Stomach (tissue), 9 donors: ENCODE data around the gene SIRPB2. TPM values are rescaled to one million over a fixed set of nuclear protein-coding genes. Genes with fewer than 3 reads are reported as not detected.

ENCODE experiments used
- DNase-seq, 2 donors: peaks; one replicate each; pipeline versions ENCODE4 v3.0.0 to v3.0.0-alpha.2; 2013 to 2019
- H3K27ac ChIP-seq, 5 donors: fragments of 200-600 bp in 4 of 5; sonication (generic) in 4 of 5; one replicate each; pipeline ENCODE4 v1.5.1; 2013 to 2019; ENCODE audit warnings: mild to moderate bottlenecking in 1 of 5, moderate library complexity in 1 of 5
- H3K27me3 ChIP-seq, 3 donors: fragments of 200-600 bp; sonication (generic); one replicate each; pipeline ENCODE4 v1.5.1; 2017 to 2019; ENCODE audit warnings: mixed run types in 1 of 3
- H3K36me3 ChIP-seq, 4 donors: fragments of 200-600 bp; sonication (generic); 1 replicate in 3 of 4; 2 replicates in 1 of 4; pipeline ENCODE4 v1.5.1; 2016 to 2019
- H3K4me1 ChIP-seq, 4 donors: fragments of 200-600 bp; sonication (generic); one replicate each; pipeline ENCODE4 v1.5.1; 2016 to 2019
- H3K4me3 ChIP-seq, 4 donors: fragments of 200-600 bp; sonication (generic) in 3 of 4; one replicate each; pipeline ENCODE4 v1.5.1; 2016 to 2019; ENCODE audit warnings: mild to moderate bottlenecking in 1 of 4
- H3K9me3 ChIP-seq, 4 donors: fragments of 200-600 bp; sonication (generic); one replicate each; pipeline ENCODE4 v1.5.1; 2016 to 2019
- EP300 ChIP-seq: sonication (generic); formaldehyde crosslinking; IDR thresholded peaks from one replicate; pipeline ENCODE4 v1.6.1; 2017; ENCODE audit warnings: antibody characterized with exemption
- POLR2A ChIP-seq, 4 donors: fragments of 450-650 bp; IDR thresholded peaks; one replicate each; pipeline ENCODE4 v1.6.1; 2016; ENCODE audit warnings: antibody characterized with exemption in 4 of 4, control low read depth in 2 of 4, mild to moderate bottlenecking in 1 of 4, moderate library complexity in 1 of 4
- POLR2AphosphoS5 ChIP-seq, 3 donors: sonication (generic); formaldehyde crosslinking; IDR thresholded peaks; one replicate each; pipeline ENCODE4 v1.6.1; 2016; ENCODE audit warnings: antibody characterized with exemption in 3 of 3
- WGBS, 5 donors: extraction: QIAGEN DNeasy Blood & Tissue Kit in 3 of 5; methylation state at CpG; one replicate each; pipeline versions ENCODE4 v1.1.5 to v1.1.7; 2013 to 2018; 5-methylcytosine and 5-hydroxymethylcytosine counted together
- intact Hi-C: fragments of 100-400 bp; cut with DNase I; formaldehyde crosslinking; loops from one replicate; pipeline ENCODE4 v1.15.1; 2023; ENCODE audit warnings: low total_unique reads
- polyA plus RNA-seq, 3 donors: library from polyadenylated mRNA; stranded (reverse); fragments of 200-250 nt; gene quantifications; one replicate each; pipeline ENCODE4 v1.2.3, GENCODE V29; 2013
- total RNA-seq, 5 donors: library from RNA; depleted of rRNA; stranded (reverse); fragments of >200 nt; gene quantifications; one replicate each; pipeline versions ENCODE4 v1.1.0 to v1.2.3, GENCODE V29; 2014 to 2016
- TF ChIP-seq, protein P1 (sequence below), 7 experiments: fragments of 450-650 bp in 4 of 7; fragments of 200-600 bp in 3 of 7; sonication (generic) in 3 of 7; IDR thresholded peaks; one replicate each; pipeline ENCODE4 v1.5.1; 2016 to 2019; ENCODE audit warnings: antibody characterized with exemption in 7 of 7, control low read depth in 2 of 7, mild to moderate bottlenecking in 1 of 7
- donor health status: healthy with polysubstance abuse.
- donor health status: Bipolar disorder and iron deficiency.
- donor health status: healthy.

SIRPB2 gene
- total and polyA plus RNA-seq, 8 donors: 0.43 to 7.6 (median 2.4) TPM

DNA sequence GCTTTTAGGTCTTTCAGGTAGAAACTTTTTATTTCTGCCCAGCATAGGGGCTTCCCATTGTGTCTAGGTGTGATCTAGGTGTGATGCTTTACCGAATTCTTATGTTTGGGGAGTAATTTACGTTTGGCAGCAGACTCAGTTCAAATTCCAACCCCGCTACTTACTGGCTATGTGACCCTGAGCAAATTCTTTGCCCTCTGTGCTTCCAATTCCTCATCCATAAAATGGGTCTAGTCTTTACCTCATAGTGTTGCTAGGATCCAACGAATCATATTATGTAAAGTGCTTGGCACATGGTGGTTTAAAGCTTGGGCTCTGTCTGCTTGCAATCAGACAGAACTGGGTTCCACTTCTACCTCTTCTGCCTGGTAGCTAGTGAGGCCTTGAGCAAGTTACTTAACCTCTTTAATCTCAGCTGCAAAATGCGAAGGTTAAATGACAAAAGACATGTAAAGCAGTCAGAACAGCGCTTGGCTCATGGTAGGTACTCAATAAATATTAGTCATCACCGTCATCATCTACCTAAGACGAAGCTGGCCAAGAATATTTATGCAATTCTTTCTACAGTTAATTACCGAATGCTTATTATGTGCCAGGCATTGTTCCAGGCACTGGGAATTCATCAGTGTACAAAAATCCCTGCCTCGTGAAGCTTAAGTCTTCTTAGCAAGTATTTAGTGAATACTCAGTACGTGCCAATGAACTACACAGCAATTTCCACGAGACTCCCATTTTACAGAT is 25.6 kb downstream of the SIRPB2 start:
- peaks cover 17 to 42% (median 38%) of the 10 kb centered on the region in 4 donors for H3K36me3 ChIP-seq
- peak in 1 of 2 donors; percentile 9 for DNase-seq
- peaks cover 45 to 87% (median 72%) of the 10 kb centered on the region in 4 donors for H3K4me1 ChIP-seq
- H3K4me3 ChIP-seq: peak overlapping the region; percentile 91 to 100 (median 100)
- H3K9me3 ChIP-seq: no peaks in the 10 kb centered on the region
- 28 to 38% (median 33%) methylated on average over 12 of the region's 12 CpGs for WGBS, 5 donors
- H3K27me3 ChIP-seq: no peaks in the 10 kb centered on the region
- TF ChIP-seq POLR2A (IDR thresholded peaks at IDR 0.05): no peak
- TF ChIP-seq EP300: no peak
- no peak for TF ChIP-seq POLR2AphosphoS5 (IDR thresholded peaks at IDR 0.05)
- TF ChIP-seq, protein P1, sequence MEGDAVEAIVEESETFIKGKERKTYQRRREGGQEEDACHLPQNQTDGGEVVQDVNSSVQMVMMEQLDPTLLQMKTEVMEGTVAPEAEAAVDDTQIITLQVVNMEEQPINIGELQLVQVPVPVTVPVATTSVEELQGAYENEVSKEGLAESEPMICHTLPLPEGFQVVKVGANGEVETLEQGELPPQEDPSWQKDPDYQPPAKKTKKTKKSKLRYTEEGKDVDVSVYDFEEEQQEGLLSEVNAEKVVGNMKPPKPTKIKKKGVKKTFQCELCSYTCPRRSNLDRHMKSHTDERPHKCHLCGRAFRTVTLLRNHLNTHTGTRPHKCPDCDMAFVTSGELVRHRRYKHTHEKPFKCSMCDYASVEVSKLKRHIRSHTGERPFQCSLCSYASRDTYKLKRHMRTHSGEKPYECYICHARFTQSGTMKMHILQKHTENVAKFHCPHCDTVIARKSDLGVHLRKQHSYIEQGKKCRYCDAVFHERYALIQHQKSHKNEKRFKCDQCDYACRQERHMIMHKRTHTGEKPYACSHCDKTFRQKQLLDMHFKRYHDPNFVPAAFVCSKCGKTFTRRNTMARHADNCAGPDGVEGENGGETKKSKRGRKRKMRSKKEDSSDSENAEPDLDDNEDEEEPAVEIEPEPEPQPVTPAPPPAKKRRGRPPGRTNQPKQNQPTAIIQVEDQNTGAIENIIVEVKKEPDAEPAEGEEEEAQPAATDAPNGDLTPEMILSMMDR (IDR thresholded peaks at IDR 0.05): no peak
- peak overlapping the region in 4 of 5 donors; percentile 86 to 95 (median 92) for H3K27ac ChIP-seq
- intact Hi-C loops: loop anchor here (10.0 kb wide), 1 partner anchor 71 kb away; the partner anchor contains the start of gene FKBP1A

- WGBS, 5 donors: 92 to 96% (median 94%) methylated on average over 9 of the region's 9 CpGs
- no peaks in the 10 kb centered on the region for H3K27me3 ChIP-seq
- no peaks in the 10 kb centered on the region for H3K9me3 ChIP-seq
- intact Hi-C loops: loop anchor here (10.0 kb wide), 1 partner anchor 69 kb away; the partner anchor contains the start of gene FKBP1A
- TF ChIP-seq POLR2AphosphoS5 (IDR thresholded peaks at IDR 0.05): no peak
- no peak overlapping the region for H3K27ac ChIP-seq
- peak overlapping the region in 1 of 4 donors; percentile 8 for H3K4me3 ChIP-seq
- H3K4me1 ChIP-seq: peaks cover 34 to 71% (median 57%) of the 10 kb centered on the region in 4 donors
- H3K36me3 ChIP-seq: peaks cover 32 to 58% (median 53%) of the 10 kb centered on the region in 4 donors
- DNase-seq: no peak
Measured at GRCh38 chr20:1463971-1464570, 27.1 kb downstream of the SIRPB2 start.

DNA sequence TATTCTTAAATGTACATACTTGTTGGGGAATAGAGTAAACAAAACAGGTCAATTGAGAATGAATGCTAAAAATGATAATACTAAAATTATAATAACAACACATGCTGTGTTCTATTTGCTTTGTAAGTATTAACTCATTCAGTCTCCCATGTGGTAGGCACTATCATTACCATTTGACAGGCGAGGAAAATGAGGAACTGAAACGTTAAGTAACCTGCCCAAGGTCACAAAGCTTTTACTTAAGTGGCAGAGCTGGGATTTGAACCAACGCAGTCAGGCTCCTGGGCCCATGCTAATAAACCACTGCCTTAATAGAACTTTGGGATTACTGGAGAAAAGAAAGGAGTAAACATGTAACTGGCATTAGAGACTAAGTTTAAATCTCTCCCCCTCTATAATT is 28.4 kb downstream of the SIRPB2 start:
- Histone ChIP-seq H3K36me3 (peaks cover 39 to 70% (median 66%) of the 10 kb centered on the region in 4 donors), H3K27ac (no peak overlapping the region), H3K27me3 (no peaks in the 10 kb centered on the region), H3K4me3 (no peak overlapping the region), H3K4me1 (peaks cover 27 to 59% (median 45%) of the 10 kb centered on the region in 4 donors), H3K9me3 (no peaks in the 10 kb centered on the region)
- 73 to 91% (median 77%) methylated on average over 3 of the region's 3 CpGs for WGBS, 5 donors
- intact Hi-C loops: loop anchor here (10.0 kb wide), 1 partner anchor 68 kb away; the partner anchor contains the start of gene FKBP1A
- DNase-seq: no peak
- TF ChIP-seq POLR2A (IDR thresholded peaks at IDR 0.05) (no peak), POLR2AphosphoS5 (IDR thresholded peaks at IDR 0.05) (no peak), EP300 (no peak)
- TF ChIP-seq, protein P1 (IDR thresholded peaks at IDR 0.05): no peak

GRCh38 chr20:1462001-1462400 is 29.2 kb downstream of the SIRPB2 start:
- Histone ChIP-seq H3K36me3 (peaks cover 44 to 78% (median 74%) of the 10 kb centered on the region in 4 donors), H3K27ac (no peak overlapping the region), H3K27me3 (no peaks in the 10 kb centered on the region), H3K9me3 (no peaks in the 10 kb centered on the region), H3K4me1 (peaks cover 25 to 51% (median 37%) of the 10 kb centered on the region in 4 donors), H3K4me3 (no peak overlapping the region)
- WGBS, 5 donors: 93 to 97% (median 94%) methylated on average over 3 of the region's 3 CpGs
- TF ChIP-seq, protein P1 (IDR thresholded peaks at IDR 0.05): no peak
- TF ChIP-seq POLR2A (IDR thresholded peaks at IDR 0.05) (no peak), EP300 (no peak), POLR2AphosphoS5 (IDR thresholded peaks at IDR 0.05) (no peak)
- intact Hi-C loops: loop anchor here (10.0 kb wide), 1 partner anchor 67 kb away; the partner anchor contains the start of gene FKBP1A
- DNase-seq: no peak
